H9 (cell line): ENCODE data around the gene TMEFF2. TPM values are rescaled to one million over a fixed set of nuclear protein-coding genes. Genes with fewer than 3 reads are reported as not detected.

ENCODE experiments used
- DNase-seq: peaks from one replicate; pipeline ENCODE4 v3.0.0-alpha.2; 2017
- H2AFZ ChIP-seq: one replicate; pipeline ENCODE4 v1.6.1; 2013; ENCODE audit warnings: mild to moderate bottlenecking, low read length, control low read depth, moderate library complexity
- H2AK5ac ChIP-seq: 2 replicates; pipeline ENCODE4 v1.6.1; 2013; ENCODE audit warnings: low read length, control low read depth, mixed read lengths; ENCODE audit not compliant: insufficient read length
- H2BK120ac ChIP-seq: one replicate; pipeline ENCODE4 v1.6.1; 2013; ENCODE audit warnings: low read depth, mild to moderate bottlenecking, low read length, control low read depth, inconsistent platforms; ENCODE audit not compliant: poor library complexity, severe bottlenecking
- H2BK12ac ChIP-seq: 2 replicates; pipeline ENCODE4 v1.6.1; 2013; ENCODE audit warnings: low read length, control low read depth, mixed read lengths, low read depth; ENCODE audit not compliant: insufficient read length
- H2BK15ac ChIP-seq: 2 replicates; pipeline ENCODE4 v1.6.1; 2013; ENCODE audit warnings: low read depth, low read length, control low read depth
- H2BK20ac ChIP-seq: one replicate; pipeline ENCODE4 v1.6.1; 2013; ENCODE audit warnings: low read depth, mild to moderate bottlenecking, low read length, control low read depth, inconsistent platforms; ENCODE audit not compliant: poor library complexity, severe bottlenecking
- H2BK5ac ChIP-seq: 2 replicates; pipeline ENCODE4 v1.6.1; 2013; ENCODE audit warnings: low read length, control low read depth, mixed read lengths; ENCODE audit not compliant: insufficient read length
- H3K14ac ChIP-seq: 2 replicates; pipeline ENCODE4 v1.6.1; 2013; ENCODE audit warnings: low read length, control low read depth; ENCODE audit not compliant: insufficient read depth
- H3K18ac ChIP-seq: 2 replicates; pipeline ENCODE4 v1.6.1; 2013; ENCODE audit warnings: low read depth, mild to moderate bottlenecking, mixed read lengths, low read length, control low read depth; ENCODE audit not compliant: insufficient read length
- H3K23ac ChIP-seq: 2 replicates; pipeline ENCODE4 v1.6.1; 2013; ENCODE audit warnings: low read length, control low read depth, mixed read lengths, low read depth; ENCODE audit not compliant: insufficient read length
- H3K23me2 ChIP-seq: 2 replicates; pipeline ENCODE4 v1.6.1; 2013; ENCODE audit warnings: low read depth, mild to moderate bottlenecking, mixed read lengths, low read length, control low read depth; ENCODE audit not compliant: insufficient read length, poor library complexity, severe bottlenecking
- H3K27ac ChIP-seq: 2 replicates; pipeline ENCODE4 v1.5.1; 2013; ENCODE audit warnings: low read length, control low read depth, mixed read lengths, low read depth; ENCODE audit not compliant: insufficient read length
- H3K27me3 ChIP-seq: 2 replicates; pipeline ENCODE4 v1.6.1; 2013; ENCODE audit warnings: low read length, control low read depth, inconsistent platforms; ENCODE audit not compliant: insufficient read depth
- H3K4ac ChIP-seq: 2 replicates; pipeline ENCODE4 v1.6.1; 2013; ENCODE audit warnings: low read depth, mild to moderate bottlenecking, control low read depth, inconsistent platforms, low read length, moderate library complexity
- H3K4me1 ChIP-seq: 2 replicates; pipeline ENCODE4 v1.6.1; 2013; ENCODE audit warnings: low read length, control low read depth, inconsistent platforms; ENCODE audit not compliant: insufficient read depth
- H3K4me2 ChIP-seq: 2 replicates; pipeline ENCODE4 v1.6.1; 2013; ENCODE audit warnings: low read length, control low read depth, mixed read lengths; ENCODE audit not compliant: insufficient read length, insufficient read depth
- H3K56ac ChIP-seq: 2 replicates; pipeline ENCODE4 v1.6.1; 2013; ENCODE audit warnings: low read depth, mild to moderate bottlenecking, mixed read lengths, low read length, control low read depth; ENCODE audit not compliant: insufficient read length
- H3K79me1 ChIP-seq: 2 replicates; pipeline ENCODE4 v1.6.1; 2013; ENCODE audit warnings: low read depth, mild to moderate bottlenecking, moderate library complexity, low read length, control low read depth, inconsistent platforms; ENCODE audit not compliant: insufficient read depth, poor library complexity, severe bottlenecking
- H3K79me2 ChIP-seq: 2 replicates; pipeline ENCODE4 v1.6.1; 2013; ENCODE audit warnings: low read length, control low read depth, inconsistent platforms; ENCODE audit not compliant: insufficient read depth
- H3K9ac ChIP-seq: 2 replicates; pipeline ENCODE4 v1.6.1; 2013; ENCODE audit warnings: low read length, control low read depth, mixed read lengths; ENCODE audit not compliant: insufficient read length; ENCODE audit errors: extremely low read depth
- H3K9me3 ChIP-seq: one replicate; pipeline ENCODE4 v1.6.1; 2013; ENCODE audit warnings: low read depth, low read length, inconsistent platforms; ENCODE audit not compliant: control insufficient read depth
- H3T11ph ChIP-seq: one replicate; pipeline ENCODE4 v1.6.1; 2013; ENCODE audit warnings: mild to moderate bottlenecking, low read length, control low read depth, inconsistent platforms
- H4K20me1 ChIP-seq: one replicate; pipeline ENCODE4 v1.6.1; 2013; ENCODE audit not compliant: control insufficient read depth, insufficient read length, insufficient read depth
- H4K5ac ChIP-seq: 2 replicates; pipeline ENCODE4 v1.6.1; 2013; ENCODE audit warnings: low read depth, mild to moderate bottlenecking, mixed read lengths, low read length, control low read depth; ENCODE audit not compliant: insufficient read length
- H4K8ac ChIP-seq: replicated peaks from 2 replicates; pipeline ENCODE4 v1.6.1; 2013; ENCODE audit warnings: low read length, control low read depth, mixed read lengths, low read depth; ENCODE audit not compliant: insufficient read length
- H4K91ac ChIP-seq: 2 replicates; pipeline ENCODE4 v1.6.1; 2013; ENCODE audit warnings: low read depth, mild to moderate bottlenecking, moderate library complexity, mixed read lengths, low read length, control low read depth; ENCODE audit not compliant: insufficient read length
- H3K27ac Mint-ChIP-seq, 3 experiments: 2 replicates in 2 of 3; 3 replicates in 1 of 3; pipeline ENCODE4 v1.8.0; 2020 to 2021; ENCODE audit warnings: mixed read lengths in 3 of 3, mild to moderate bottlenecking in 1 of 3, moderate library complexity in 1 of 3
- H3K27me3 Mint-ChIP-seq: 2 replicates; pipeline ENCODE4 v1.8.0; 2021; ENCODE audit warnings: low read depth, mild to moderate bottlenecking, moderate library complexity, mixed read lengths
- H3K36me3 Mint-ChIP-seq, 3 experiments: 2 replicates in 2 of 3; 3 replicates in 1 of 3; pipeline ENCODE4 v1.8.0; 2020 to 2021; ENCODE audit warnings: low read depth in 3 of 3, mixed read lengths in 3 of 3; ENCODE audit not compliant: insufficient read depth in 1 of 3
- H3K4me1 Mint-ChIP-seq, 2 experiments: 2 replicates each; pipeline ENCODE4 v1.8.0; 2020; ENCODE audit warnings: mixed read lengths in 2 of 2
- H3K4me3 Mint-ChIP-seq, 2 experiments: 2 replicates in 1 of 2; 3 replicates in 1 of 2; pipeline ENCODE4 v1.8.0; 2020 to 2021; ENCODE audit warnings: mild to moderate bottlenecking in 2 of 2, mixed read lengths in 2 of 2, moderate library complexity in 1 of 2
- H3K9me3 Mint-ChIP-seq, 2 experiments: 2 replicates in 1 of 2; 3 replicates in 1 of 2; pipeline ENCODE4 v1.8.0; 2020; ENCODE audit warnings: mild to moderate bottlenecking in 2 of 2, mixed read lengths in 2 of 2, moderate library complexity in 1 of 2
- WGBS: extraction: QIAGEN DNeasy Blood & Tissue Kit; methylation state at CpG from one replicate; pipeline ENCODE4 v1.1.7; 2013; ENCODE audit warnings: missing lambda C conversion rate, low lambda C conversion rate, mixed read lengths; ENCODE audit not compliant: insufficient read length; ENCODE audit errors: extremely low coverage; 5-methylcytosine and 5-hydroxymethylcytosine counted together
- total RNA-seq: library from RNA; stranded (reverse); gene quantifications from 2 replicates; pipeline ENCODE4 v1.2.1, GENCODE V29; 2021
- TF ChIP-seq, protein P1 (sequence below): fragments of 200-600 bp; sonication (generic); conservative IDR thresholded peaks from 3 replicates; pipeline ENCODE4 v1.8.0; 2021; ENCODE audit warnings: antibody characterized with exemption, mild to moderate bottlenecking

The TMEFF2 gene
- total RNA-seq, 1 experiment from 2014 or later: 0.39 TPM

DNA sequence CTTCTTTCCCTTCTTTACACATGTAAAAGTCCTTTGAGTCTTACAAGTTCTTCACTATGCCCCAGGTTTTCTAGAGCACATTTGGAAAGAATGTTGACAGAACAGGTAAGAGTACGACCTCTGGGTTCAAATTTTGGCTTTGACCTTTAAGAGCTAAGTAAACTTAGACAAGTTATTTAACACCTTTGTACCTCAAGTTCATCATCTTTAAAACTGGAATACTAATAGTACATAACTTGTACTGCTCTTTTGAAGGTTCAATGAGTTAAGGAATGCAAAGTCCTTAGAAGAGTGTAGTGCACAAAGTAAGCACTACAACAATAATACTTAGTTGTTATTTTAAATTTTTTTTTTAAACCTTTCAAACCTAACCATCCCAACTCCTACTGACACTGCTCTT, 156.6 kb downstream of the TMEFF2 start:
- Mint-ChIP-seq H3K4me3 (no peak overlapping the region), H3K27me3 (no peaks in the 10 kb centered on the region), H3K27ac (no peak overlapping the region), H3K36me3 (no peaks in the 10 kb centered on the region), H3K9me3 (no peaks in the 10 kb centered on the region), H3K4me1 (no peaks in the 10 kb centered on the region)
- Histone ChIP-seq H3K27ac (no peak overlapping the region), H2BK12ac (no peak overlapping the region), H2BK20ac (no peak overlapping the region), H3K23ac (no peak overlapping the region), H3K23me2 (no peaks in the 10 kb centered on the region), H3K79me1 (no peaks in the 10 kb centered on the region), H3K14ac (no peak overlapping the region), H3K4me1 (no peaks in the 10 kb centered on the region), H2BK120ac (no peak overlapping the region), H4K5ac (no peak overlapping the region), H3K27me3 (no peaks in the 10 kb centered on the region; the same call in 1 of the 2 replicates), H3K9ac (no peak overlapping the region), H2BK15ac (no peak overlapping the region), H3K18ac (no peak overlapping the region), H3K4ac (no peak overlapping the region), H2AFZ (no peak overlapping the region), H4K8ac (no peak overlapping the region), H4K91ac (no peak overlapping the region), H2AK5ac (no peak overlapping the region), H2BK5ac (no peak overlapping the region), H3K9me3 (no peaks in the 10 kb centered on the region), H4K20me1 (no peaks in the 10 kb centered on the region), H3K56ac (no peak overlapping the region), H3K4me2 (no peak overlapping the region), H3T11ph (no peak overlapping the region), H3K79me2 (no peaks in the 10 kb centered on the region)
- TF ChIP-seq, protein P1, sequence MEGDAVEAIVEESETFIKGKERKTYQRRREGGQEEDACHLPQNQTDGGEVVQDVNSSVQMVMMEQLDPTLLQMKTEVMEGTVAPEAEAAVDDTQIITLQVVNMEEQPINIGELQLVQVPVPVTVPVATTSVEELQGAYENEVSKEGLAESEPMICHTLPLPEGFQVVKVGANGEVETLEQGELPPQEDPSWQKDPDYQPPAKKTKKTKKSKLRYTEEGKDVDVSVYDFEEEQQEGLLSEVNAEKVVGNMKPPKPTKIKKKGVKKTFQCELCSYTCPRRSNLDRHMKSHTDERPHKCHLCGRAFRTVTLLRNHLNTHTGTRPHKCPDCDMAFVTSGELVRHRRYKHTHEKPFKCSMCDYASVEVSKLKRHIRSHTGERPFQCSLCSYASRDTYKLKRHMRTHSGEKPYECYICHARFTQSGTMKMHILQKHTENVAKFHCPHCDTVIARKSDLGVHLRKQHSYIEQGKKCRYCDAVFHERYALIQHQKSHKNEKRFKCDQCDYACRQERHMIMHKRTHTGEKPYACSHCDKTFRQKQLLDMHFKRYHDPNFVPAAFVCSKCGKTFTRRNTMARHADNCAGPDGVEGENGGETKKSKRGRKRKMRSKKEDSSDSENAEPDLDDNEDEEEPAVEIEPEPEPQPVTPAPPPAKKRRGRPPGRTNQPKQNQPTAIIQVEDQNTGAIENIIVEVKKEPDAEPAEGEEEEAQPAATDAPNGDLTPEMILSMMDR: no peak
- no peak for DNase-seq
- no CpG with 5 or more reads among the region's 1 CpG for WGBS
